Measurements from ENCODE around the gene FAM229A. TPM values are rescaled to one million over a fixed set of nuclear protein-coding genes. Genes with fewer than 3 reads are reported as not detected.

The FAM229A gene
- total RNA-seq, 1 experiment from 2014 or later, result 5.0 TPM

GRCh38 chr1:32350785-32351398 lies 11.4 kb downstream of the FAM229A start:
- peak; percentile 47 for DNase-seq (ENCODE audit: extremely low read depth, low read depth)

- no peak for DNase-seq (ENCODE audit: extremely low read depth, low read depth)
Measured at GRCh38 chr1:32349211-32349708, 13.0 kb downstream of the FAM229A start.

GRCh38 chr1:32346532-32347157 lies 15.6 kb downstream of the FAM229A start:
- DNase-seq (ENCODE audit: extremely low read depth, low read depth), result no peak

GRCh38 chr1:32345289-32345827 lies 16.9 kb downstream of the FAM229A start:
- no peak for DNase-seq (ENCODE audit: extremely low read depth, low read depth)

GRCh38 chr1:32342704-32343103 lies 19.6 kb downstream of the FAM229A start:
- no peak for DNase-seq (ENCODE audit: extremely low read depth, low read depth)

- no peak for DNase-seq (ENCODE audit: extremely low read depth, low read depth)
Measured at GRCh38 chr1:32341971-32342370, 20.3 kb downstream of the FAM229A start.

- DNase-seq (ENCODE audit: extremely low read depth, low read depth), result no peak
Measured at GRCh38 chr1:32341186-32341757, 21.0 kb downstream of the FAM229A start.

- no peak for DNase-seq (ENCODE audit: extremely low read depth, low read depth)
Measured at GRCh38 chr1:32339363-32339978, 22.8 kb downstream of the FAM229A start.

GRCh38 chr1:32338637-32339145 lies 23.6 kb downstream of the FAM229A start:
- no peak for DNase-seq (ENCODE audit: extremely low read depth, low read depth)

- DNase-seq (ENCODE audit: extremely low read depth, low read depth), result no peak
Measured at GRCh38 chr1:32337855-32338636, 24.2 kb downstream of the FAM229A start.

- DNase-seq (ENCODE audit: extremely low read depth, low read depth), result no peak
Measured at GRCh38 chr1:32336963-32337675, 25.2 kb downstream of the FAM229A start.

GRCh38 chr1:32336591-32336932 lies 25.7 kb downstream of the FAM229A start:
- no peak for DNase-seq (ENCODE audit: extremely low read depth, low read depth)

GRCh38 chr1:32335790-32336590 lies 26.3 kb downstream of the FAM229A start, which contains the start of gene MARCKSL1:
Gene MARCKSL1 (minus strand): TSS chr1:32336233. CDS start chr1:32336033, 200 bp downstream.
- DNase-seq (ENCODE audit: extremely low read depth, low read depth), result peak; percentile 36

- DNase-seq (ENCODE audit: extremely low read depth, low read depth), result no peak
Measured at GRCh38 chr1:32335535-32335789, 26.8 kb downstream of the FAM229A start.

GRCh38 chr1:32334864-32335534 lies 27.3 kb downstream of the FAM229A start:
- DNase-seq (ENCODE audit: extremely low read depth, low read depth), result no peak

- DNase-seq (ENCODE audit: extremely low read depth, low read depth), result no peak
Measured at GRCh38 chr1:32334274-32334861, 27.9 kb downstream of the FAM229A start.

GRCh38 chr1:32333251-32333963 lies 28.9 kb downstream of the FAM229A start:
- DNase-seq (ENCODE audit: extremely low read depth, low read depth), result no peak

Measured in NCI-H460 (cell line).